Erythroblast (primary cell): ENCODE data around the gene LZTS2.

Experiments
- GATA1 ChIP-seq: IDR thresholded peaks from 2 replicates; pipeline ENCODE4 v1.6.1; 2011; ENCODE audit warnings: low read depth, mild to moderate bottlenecking, control low read depth, low read length, moderate library complexity
- POLR2A ChIP-seq: IDR thresholded peaks from 2 replicates; pipeline ENCODE4 v1.6.1; 2011; ENCODE audit warnings: mild to moderate bottlenecking, low read length

DNA sequence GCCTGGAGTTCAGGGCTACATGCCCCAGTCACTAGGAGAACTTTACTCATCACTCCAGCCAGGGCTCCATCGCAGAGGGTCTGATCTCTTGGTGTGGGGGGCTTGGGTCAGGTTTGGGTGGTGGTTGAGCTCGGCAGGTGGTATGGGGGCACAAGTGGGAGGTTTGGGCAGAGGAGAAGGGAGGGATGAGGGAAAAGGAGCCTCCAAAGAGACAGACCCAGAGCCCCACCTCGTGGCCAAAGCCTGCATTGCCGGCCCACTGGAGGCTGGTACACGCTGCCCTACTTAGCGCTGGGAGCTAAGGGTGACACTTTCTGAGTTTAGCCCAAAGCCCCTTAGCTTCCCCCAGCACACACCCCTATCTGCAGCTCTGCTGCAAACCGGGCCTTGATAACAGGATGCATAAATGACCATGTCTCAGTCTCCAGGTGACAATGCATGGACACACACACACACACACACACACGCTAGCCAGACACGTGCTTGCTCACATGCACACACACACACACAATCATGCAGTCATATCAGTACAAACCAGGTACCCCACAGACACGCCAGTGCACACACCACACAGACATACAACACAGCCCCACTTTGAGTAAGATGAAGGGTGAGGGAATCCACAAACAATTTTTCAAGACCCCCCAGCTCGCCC is 14.7 kb downstream of the LZTS2 start:
- TF ChIP-seq POLR2A: no peak
- no peak for TF ChIP-seq GATA1
